ENCODE data around the gene MUC6. TPM values are rescaled to one million over a fixed set of nuclear protein-coding genes. Genes with fewer than 3 reads are reported as not detected.

The MUC6 gene
- total and polyA plus RNA-seq, 2 donors (not counting 3 experiments of a cell fraction or from before 2014, with no cell fraction given) = not detected

DNA sequence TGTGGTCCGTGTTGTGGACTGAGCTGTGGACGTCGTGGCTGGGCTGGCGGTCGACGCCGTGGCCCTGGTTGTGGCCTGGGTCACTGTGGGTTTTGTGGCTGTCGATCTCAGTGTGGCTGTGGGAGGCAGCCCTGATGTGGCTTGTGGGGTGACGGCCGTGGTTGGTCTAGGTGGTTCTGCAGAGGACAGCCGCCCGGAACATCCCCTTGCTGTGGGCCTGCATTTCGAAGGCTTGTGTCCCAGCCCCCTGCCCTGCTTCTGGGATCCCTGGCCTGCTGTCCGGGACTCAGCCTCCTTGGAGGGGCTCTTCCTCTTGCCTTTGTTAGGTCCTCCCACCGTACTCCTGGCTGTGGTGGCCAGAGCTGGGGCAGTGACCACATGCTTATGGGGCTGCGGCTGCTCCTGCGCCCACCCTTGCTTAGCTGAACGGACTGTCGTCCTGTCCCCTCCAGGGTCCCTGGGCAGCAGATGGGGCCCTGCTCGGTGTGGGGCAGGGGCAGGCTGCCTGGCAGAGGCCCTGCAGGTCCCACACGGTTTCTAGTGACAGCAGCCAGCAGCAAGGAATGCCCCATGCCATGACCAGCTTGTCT is 17.1 kb downstream of the MUC6 start:
- dilution Hi-C loops (cut with MboI; ENCODE audit: extremely low pct_ligation_motif_present, low sequenced_read_pairs) (no loop called here), intact Hi-C loops (cut with micrococcal nuclease) (no loop called here)
- no peaks in the 10 kb centered on the region for H3K9me1 ChIP-seq (replicated peaks; ENCODE audit: control insufficient read depth, extremely low read depth, insufficient read depth, low read length)
- TF ChIP-seq, protein P1, sequence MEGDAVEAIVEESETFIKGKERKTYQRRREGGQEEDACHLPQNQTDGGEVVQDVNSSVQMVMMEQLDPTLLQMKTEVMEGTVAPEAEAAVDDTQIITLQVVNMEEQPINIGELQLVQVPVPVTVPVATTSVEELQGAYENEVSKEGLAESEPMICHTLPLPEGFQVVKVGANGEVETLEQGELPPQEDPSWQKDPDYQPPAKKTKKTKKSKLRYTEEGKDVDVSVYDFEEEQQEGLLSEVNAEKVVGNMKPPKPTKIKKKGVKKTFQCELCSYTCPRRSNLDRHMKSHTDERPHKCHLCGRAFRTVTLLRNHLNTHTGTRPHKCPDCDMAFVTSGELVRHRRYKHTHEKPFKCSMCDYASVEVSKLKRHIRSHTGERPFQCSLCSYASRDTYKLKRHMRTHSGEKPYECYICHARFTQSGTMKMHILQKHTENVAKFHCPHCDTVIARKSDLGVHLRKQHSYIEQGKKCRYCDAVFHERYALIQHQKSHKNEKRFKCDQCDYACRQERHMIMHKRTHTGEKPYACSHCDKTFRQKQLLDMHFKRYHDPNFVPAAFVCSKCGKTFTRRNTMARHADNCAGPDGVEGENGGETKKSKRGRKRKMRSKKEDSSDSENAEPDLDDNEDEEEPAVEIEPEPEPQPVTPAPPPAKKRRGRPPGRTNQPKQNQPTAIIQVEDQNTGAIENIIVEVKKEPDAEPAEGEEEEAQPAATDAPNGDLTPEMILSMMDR (IDR thresholded peaks at IDR 0.05; ENCODE audit: extremely low read depth in 1 of 2, insufficient read depth in 1 of 2, low read depth in 1 of 2, low read length in 2 of 2) = no peak
- CTCF ChIA-PET = no interaction called here
- H3K79me2 ChIP-seq (ENCODE audit: control insufficient read depth, insufficient read depth, low read length) = no peaks in the 10 kb centered on the region
- H3K36me3 ChIP-seq (ENCODE audit: control insufficient read depth in 2 of 2, extremely low read depth in 1 of 2, insufficient read depth in 2 of 2, low read length in 2 of 2) = no peaks in the 10 kb centered on the region
- no peaks in the 10 kb centered on the region for H3K4me1 ChIP-seq (ENCODE audit: control insufficient read depth, extremely low read depth, insufficient read depth, low read length)
- H4K20me1 ChIP-seq (replicated peaks; ENCODE audit: control insufficient read depth, extremely low read depth, insufficient read depth, low read length) = no peaks in the 10 kb centered on the region
- POLR2A ChIA-PET = no interaction called here
- H3K9ac ChIP-seq (replicated peaks; ENCODE audit: extremely low read depth, insufficient read depth, low read length) = no peak overlapping the region
- no peak overlapping the region for H3K4me3 ChIP-seq (replicated peaks in 1 of 3; ENCODE audit: insufficient read depth in 1 of 3, low read depth in 1 of 3, low read length in 3 of 3)
- no TSS peak for BruUV-seq (replicated peaks)
- DNase-seq (ENCODE audit: low read depth, low spot score) (no peak), FAIRE-seq (no peak)
- no peaks in the 10 kb centered on the region for H3K9me3 ChIP-seq (replicated peaks; ENCODE audit: control insufficient read depth, insufficient read depth, low read length)
- H3K4me2 ChIP-seq (ENCODE audit: insufficient read depth, low read length) = no peak overlapping the region
- no peak overlapping the region for H2AFZ ChIP-seq (ENCODE audit: low read depth, low read length)
- no peak overlapping the region for H3K27ac ChIP-seq (ENCODE audit: insufficient read depth, low read depth, low read length)
- no peaks in the 10 kb centered on the region for H3K27me3 ChIP-seq (ENCODE audit: control insufficient read depth in 2 of 2, insufficient read depth in 2 of 2, low read length in 2 of 2)

- DNase-seq (ENCODE audit: low read depth, low spot score) (no peak), FAIRE-seq (peak; percentile 60)
- Histone ChIP-seq H3K9ac (replicated peaks; ENCODE audit: extremely low read depth, insufficient read depth, low read length) (no peak overlapping the region), H3K4me3 (replicated peaks in 1 of 3; ENCODE audit: insufficient read depth in 1 of 3, low read depth in 1 of 3, low read length in 3 of 3) (no peak overlapping the region), H4K20me1 (replicated peaks; ENCODE audit: control insufficient read depth, extremely low read depth, insufficient read depth, low read length) (no peaks in the 10 kb centered on the region), H3K4me1 (ENCODE audit: control insufficient read depth, extremely low read depth, insufficient read depth, low read length) (no peaks in the 10 kb centered on the region), H3K4me2 (ENCODE audit: insufficient read depth, low read length) (no peak overlapping the region), H3K9me3 (replicated peaks; ENCODE audit: control insufficient read depth, insufficient read depth, low read length) (no peaks in the 10 kb centered on the region), H3K9me1 (replicated peaks; ENCODE audit: control insufficient read depth, extremely low read depth, insufficient read depth, low read length) (no peaks in the 10 kb centered on the region), H3K36me3 (ENCODE audit: control insufficient read depth in 2 of 2, extremely low read depth in 1 of 2, insufficient read depth in 2 of 2, low read length in 2 of 2) (no peaks in the 10 kb centered on the region), H2AFZ (ENCODE audit: low read depth, low read length) (no peak overlapping the region), H3K79me2 (ENCODE audit: control insufficient read depth, insufficient read depth, low read length) (no peaks in the 10 kb centered on the region), H3K27ac (ENCODE audit: insufficient read depth, low read depth, low read length) (no peak overlapping the region), H3K27me3 (ENCODE audit: control insufficient read depth in 2 of 2, insufficient read depth in 2 of 2, low read length in 2 of 2) (no peaks in the 10 kb centered on the region)
- no TSS peak for BruUV-seq (replicated peaks)
- dilution Hi-C loops (cut with MboI; ENCODE audit: extremely low pct_ligation_motif_present, low sequenced_read_pairs) (no loop called here), intact Hi-C loops (cut with micrococcal nuclease) (no loop called here)
- ChIA-PET POLR2A (interaction anchor here (0.6 kb wide), 1 partner anchor 82 kb away, joined by 9 read pairs; no protein-coding TSS in a partner anchor), CTCF (no interaction called here)
- TF ChIP-seq, protein P1 (IDR thresholded peaks at IDR 0.05; ENCODE audit: extremely low read depth in 1 of 2, insufficient read depth in 1 of 2, low read depth in 1 of 2, low read length in 2 of 2) = no peak
- TF ChIP-seq POLR2A (IDR thresholded peaks at IDR 0.05; ENCODE audit: low read depth, low read length) = no peak
- TF ChIP-seq MAX (IDR thresholded peaks at IDR 0.05; ENCODE audit: insufficient read depth, insufficient read length) = no peak
- TF ChIP-seq GATA2 (IDR thresholded peaks at IDR 0.05; ENCODE audit: insufficient read depth, insufficient read length, low read depth, low read length) = no peak
- TF ChIP-seq MYC (IDR thresholded peaks at IDR 0.05; ENCODE audit: low read depth, low read length) = no peak
- no peak for TF ChIP-seq EZH2 (IDR thresholded peaks at IDR 0.05; ENCODE audit: borderline replicate concordance, low read depth, low read length, severe bottlenecking)
- TF ChIP-seq POLR2AphosphoS5 (IDR thresholded peaks at IDR 0.05; ENCODE audit: insufficient read depth, low read depth, low read length) = no peak
- TF ChIP-seq JUN (IDR thresholded peaks at IDR 0.05; ENCODE audit: borderline replicate concordance, insufficient read depth, insufficient read length, low read depth) = no peak
- no peak for TF ChIP-seq FOS (IDR thresholded peaks at IDR 0.05; ENCODE audit: borderline replicate concordance, insufficient read depth, low read length)
These were observed 18.4 kb downstream of the MUC6 start for GRCh38 chr11:1018091-1018490.
